HFFc6 (cell line): Measurements from ENCODE around the gene DENND1B. TPM values are rescaled to one million over a fixed set of nuclear protein-coding genes. Genes with fewer than 3 reads are reported as not detected.

Experiments used
- DNase-seq: peaks from one replicate; pipeline ENCODE4 v3.0.0-alpha.2; 2018
- H3K27ac Mint-ChIP-seq: 2 replicates; pipeline ENCODE4 v1.8.0; 2020; ENCODE audit warnings: mild to moderate bottlenecking, mixed read lengths
- H3K27me3 Mint-ChIP-seq: 2 replicates; pipeline ENCODE4 v1.8.0; 2021; ENCODE audit warnings: mild to moderate bottlenecking, moderate library complexity, mixed read lengths; ENCODE audit not compliant: insufficient read depth
- H3K36me3 Mint-ChIP-seq: 2 replicates; pipeline ENCODE4 v1.8.0; 2021; ENCODE audit warnings: low read depth, mixed read lengths
- H3K4me1 Mint-ChIP-seq: 2 replicates; pipeline ENCODE4 v1.8.0; 2020; ENCODE audit warnings: low read depth, mixed read lengths
- H3K4me3 Mint-ChIP-seq: 2 replicates; pipeline ENCODE4 v1.8.0; 2020; ENCODE audit warnings: mild to moderate bottlenecking, moderate library complexity, mixed read lengths
- H3K9me3 Mint-ChIP-seq: 2 replicates; pipeline ENCODE4 v1.8.0; 2020; ENCODE audit warnings: mild to moderate bottlenecking, mixed read lengths
- CTCF ChIP-seq: fragments of 200-600 bp; sonication (generic); IDR thresholded peaks from 2 replicates; pipeline ENCODE4 v1.5.0; 2021; ENCODE audit warnings: antibody characterized with exemption, mild to moderate bottlenecking
- total RNA-seq, 6 experiments: library from RNA; stranded (reverse); fragmentation: NEBNext Ultra II Directional; extraction: Animal tissue kit (Norgen Biotek cat#: 25700); gene quantifications; 2 replicates in 1 of 6; 3 replicates in 5 of 6; pipeline ENCODE4 v1.2.3, GENCODE V29; 2021

The DENND1B gene
- total RNA-seq, 6 experiments from 2014 or later = 6.4 to 9.0 (median 7.7) TPM

- Mint-ChIP-seq H3K36me3 (no peaks in the 10 kb centered on the region), H3K27ac (no peak overlapping the region), H3K9me3 (no peaks in the 10 kb centered on the region), H3K4me1 (peaks cover 19% of the 10 kb centered on the region), H3K27me3 (no peaks in the 10 kb centered on the region), H3K4me3 (no peak overlapping the region)
- DNase-seq = peak; percentile 39
- TF ChIP-seq CTCF = peak; percentile 81
These were observed 160.2 kb downstream of the DENND1B start for GRCh38 chr1:197614916-197615692.

DNA sequence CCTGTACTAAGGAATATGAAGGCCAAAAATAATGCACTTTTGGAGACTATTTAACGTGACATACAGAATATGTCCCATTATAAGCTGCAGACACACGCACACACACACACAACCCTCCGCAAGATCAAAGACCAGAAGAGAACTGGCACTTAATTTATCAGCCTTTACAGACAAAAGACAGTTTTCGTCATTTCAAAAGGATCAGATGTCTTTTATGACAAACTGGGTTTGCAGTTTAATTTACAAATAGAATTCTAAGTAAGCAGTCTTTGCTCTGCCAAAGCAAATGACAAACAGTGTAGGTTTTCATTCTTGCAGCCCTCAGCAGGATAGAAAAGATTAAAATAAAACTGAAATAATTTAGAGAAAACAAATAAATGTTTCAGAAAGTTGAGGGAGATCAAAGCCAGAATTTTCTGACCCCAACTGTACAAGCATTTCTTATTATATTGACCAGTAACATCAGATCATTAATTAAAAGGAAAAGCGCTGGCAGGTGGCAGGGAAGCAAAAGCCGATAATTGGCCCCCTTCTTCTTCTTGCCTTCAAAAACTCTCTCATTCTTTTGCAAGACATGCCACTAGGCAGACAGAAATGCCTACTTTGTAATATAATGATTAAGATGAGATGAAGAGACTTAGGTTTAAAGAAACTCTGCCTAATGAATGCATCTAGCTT, 169.0 kb downstream of the DENND1B start:
- H3K4me3 Mint-ChIP-seq = no peak overlapping the region
- TF ChIP-seq CTCF = no peak
- H3K36me3 Mint-ChIP-seq = no peaks in the 10 kb centered on the region
- H3K4me1 Mint-ChIP-seq = no peaks in the 10 kb centered on the region
- DNase-seq = no peak
- no peaks in the 10 kb centered on the region for H3K9me3 Mint-ChIP-seq
- no peak overlapping the region for H3K27ac Mint-ChIP-seq
- no peaks in the 10 kb centered on the region for H3K27me3 Mint-ChIP-seq

GRCh38 chr1:197604302-197604701, 171.0 kb downstream of the DENND1B start:
- Mint-ChIP-seq H3K4me3 (no peak overlapping the region), H3K27me3 (no peaks in the 10 kb centered on the region), H3K36me3 (no peaks in the 10 kb centered on the region), H3K9me3 (no peaks in the 10 kb centered on the region), H3K4me1 (no peaks in the 10 kb centered on the region), H3K27ac (no peak overlapping the region)
- TF ChIP-seq CTCF = no peak
- no peak for DNase-seq

DNA sequence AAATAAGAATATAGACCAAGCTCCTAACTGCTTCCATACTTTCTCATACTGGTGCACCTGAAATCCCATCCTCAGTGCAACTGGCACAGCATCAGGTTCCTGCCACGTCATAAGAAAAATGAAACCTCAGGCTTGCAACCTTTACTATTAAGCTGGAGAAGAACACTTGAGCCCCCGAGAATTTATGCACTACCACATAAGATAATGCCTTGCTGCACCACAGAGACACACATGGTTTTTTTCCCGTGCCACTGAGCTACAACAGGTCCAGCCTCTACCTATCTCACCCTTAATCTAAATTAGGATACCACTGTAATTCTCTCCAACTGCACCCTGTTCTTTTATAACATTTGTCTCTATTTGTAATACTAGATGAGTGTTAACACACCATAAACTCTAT, 174.5 kb downstream of the DENND1B start:
- H3K27ac Mint-ChIP-seq = no peak overlapping the region
- no peaks in the 10 kb centered on the region for H3K4me1 Mint-ChIP-seq
- no peaks in the 10 kb centered on the region for H3K27me3 Mint-ChIP-seq
- no peak overlapping the region for H3K4me3 Mint-ChIP-seq
- H3K9me3 Mint-ChIP-seq = no peaks in the 10 kb centered on the region
- no peaks in the 10 kb centered on the region for H3K36me3 Mint-ChIP-seq
- DNase-seq = no peak
- TF ChIP-seq CTCF = no peak

DNA sequence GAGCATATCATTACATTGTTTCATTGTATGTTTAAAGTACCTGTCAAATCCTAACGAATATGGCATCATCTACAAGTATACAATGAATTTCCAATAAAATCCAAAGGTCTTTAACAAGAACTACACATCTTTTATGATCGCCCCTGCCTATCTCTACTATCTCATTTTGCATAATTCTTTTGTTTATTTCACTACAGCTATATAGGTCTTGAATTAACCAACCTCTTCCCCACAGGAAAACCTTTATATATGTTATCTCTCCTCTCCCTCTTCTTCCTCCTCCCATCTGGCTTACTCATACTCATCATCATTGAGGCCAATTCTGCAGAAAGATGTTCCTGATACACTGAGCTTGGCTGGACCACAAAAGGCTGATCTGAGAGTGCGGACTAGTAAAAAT, 175.5 kb downstream of the DENND1B start:
- no peaks in the 10 kb centered on the region for H3K4me1 Mint-ChIP-seq
- H3K4me3 Mint-ChIP-seq = no peak overlapping the region
- no peak for DNase-seq
- H3K36me3 Mint-ChIP-seq = no peaks in the 10 kb centered on the region
- TF ChIP-seq CTCF = no peak
- H3K9me3 Mint-ChIP-seq = no peaks in the 10 kb centered on the region
- H3K27me3 Mint-ChIP-seq = no peaks in the 10 kb centered on the region
- H3K27ac Mint-ChIP-seq = no peak overlapping the region
